ENCODE results near the gene MICOS13. TPM values are rescaled to one million over a fixed set of nuclear protein-coding genes. Genes with fewer than 3 reads are reported as not detected.

MICOS13 gene
- total RNA-seq, 1 donor from 2014 or later: 90.2 TPM

DNA sequence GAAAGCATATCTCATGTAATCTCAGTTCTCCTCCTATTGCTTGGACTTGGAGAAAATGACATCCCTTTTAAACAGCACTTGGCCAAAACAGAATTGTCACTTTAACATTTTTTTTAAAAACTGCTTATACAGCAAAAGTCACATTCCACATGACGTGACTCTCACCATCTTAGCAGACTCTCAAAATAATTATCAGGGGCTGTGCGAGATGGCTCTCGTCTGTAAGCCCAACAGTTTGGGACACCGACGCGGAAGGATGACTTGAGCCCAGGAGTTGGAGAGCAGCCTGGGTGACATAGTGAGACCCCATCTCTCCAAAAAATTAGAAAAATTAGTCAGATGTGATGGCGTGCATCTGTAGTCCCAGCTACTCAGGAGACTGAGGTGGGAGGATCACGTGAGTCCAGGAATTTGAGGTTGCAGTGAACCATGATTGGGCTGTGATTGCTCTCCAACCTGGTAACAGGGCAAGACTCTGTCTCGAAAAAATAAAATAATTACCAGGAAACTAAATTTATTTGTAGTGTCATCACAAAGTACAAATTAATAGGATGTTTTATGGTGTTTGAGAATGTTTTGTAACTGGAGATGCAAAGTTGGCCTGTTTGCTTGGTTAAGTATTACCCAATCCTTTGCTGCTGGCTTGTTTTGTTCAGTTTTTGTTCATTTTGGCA is 48.6 kb downstream of the MICOS13 start:
- no peak for DNase-seq (ENCODE audit: low read depth)

DNA sequence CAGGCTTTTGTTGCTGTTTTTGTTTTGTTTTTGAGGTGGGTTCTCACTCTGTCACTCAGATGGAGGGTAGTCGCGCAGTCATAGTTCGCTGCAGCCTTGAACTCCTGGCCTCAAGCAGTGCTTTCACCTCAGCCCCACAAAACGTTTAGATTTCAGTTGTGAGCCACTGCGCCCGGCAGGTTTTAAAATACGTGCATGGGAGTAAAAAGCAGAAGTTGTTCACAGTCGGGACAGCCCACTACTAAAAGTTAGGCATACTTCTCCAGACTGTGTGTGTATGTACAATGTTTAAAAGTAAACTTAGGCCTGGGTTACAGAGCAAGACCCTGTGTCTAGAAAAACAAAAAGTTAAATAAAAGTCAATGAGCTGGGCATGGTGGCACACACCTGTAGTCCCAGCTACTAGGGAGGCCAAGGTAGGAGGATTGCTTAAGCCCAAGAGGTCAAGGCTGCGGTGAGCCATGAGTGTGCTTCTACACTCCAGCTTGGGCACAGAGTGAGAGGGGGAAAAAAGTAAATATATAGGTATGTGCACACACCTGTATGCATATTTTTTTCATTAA is 51.3 kb downstream of the MICOS13 start:
- no peak for DNase-seq (ENCODE audit: low read depth)

DNA sequence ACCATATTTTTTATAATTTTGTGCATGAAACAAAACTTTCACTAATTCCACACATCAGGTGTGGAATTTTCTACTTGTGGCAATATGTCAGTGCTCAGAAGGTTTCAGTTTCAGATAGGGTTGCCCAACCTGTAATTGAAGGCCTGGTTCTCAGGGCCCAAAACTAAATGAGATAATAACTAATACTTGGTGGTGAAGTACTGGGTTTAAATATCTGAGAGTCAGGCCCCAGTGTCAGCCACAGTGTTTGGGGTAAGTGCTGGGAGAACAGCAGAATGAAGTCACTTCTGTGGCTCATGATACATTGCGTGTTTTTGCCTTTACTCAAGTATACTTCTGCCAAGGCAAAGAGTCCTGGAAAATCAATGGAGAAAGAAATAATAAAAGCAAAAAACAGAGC is 51.9 kb downstream of the MICOS13 start:
- peak; percentile 9 for DNase-seq (ENCODE audit: low read depth)

Other genes starting within 250 kb of the MICOS13 start
- gene ZNRF4, start 225.1 kb downstream of the MICOS13 start, total RNA-seq: not detected in 2 replicates
- gene TINCR, start 112.6 kb downstream of the MICOS13 start, total RNA-seq: 0.05 TPM in 1 of 2 replicates, not detected in the other
- 30.8 and 35.1 TPM in 2 replicates for gene SAFB2, start 57.7 kb downstream of the MICOS13 start, total RNA-seq
- 41.7 and 42.1 TPM in 2 replicates for gene SAFB, start 57.4 kb downstream of the MICOS13 start, total RNA-seq
- gene HSD11B1L, start 511 bp upstream of the MICOS13 start, total RNA-seq: 39.9 and 48.1 TPM in 2 replicates
- 605 and 876 TPM in 2 replicates for gene RPL36, start 9.8 kb upstream of the MICOS13 start, total RNA-seq
- 70.9 and 100 TPM in 2 replicates for gene LONP1, start 39.6 kb upstream of the MICOS13 start, total RNA-seq
- gene CATSPERD, start 40.1 kb upstream of the MICOS13 start, total RNA-seq: not detected in 2 replicates
- 0.53 and 1.1 TPM in 2 replicates for gene PRR22, start 104.2 kb upstream of the MICOS13 start, total RNA-seq
- gene DUS3L, start 110.6 kb upstream of the MICOS13 start, total RNA-seq: 21.6 and 25.4 TPM in 2 replicates
- gene NRTN, start 124.6 kb upstream of the MICOS13 start, total RNA-seq: not detected in 2 replicates
- gene FUT6, start 159.2 kb upstream of the MICOS13 start, total RNA-seq: not detected in 2 replicates
- not detected in 2 replicates for gene FUT3, start 170.9 kb upstream of the MICOS13 start, total RNA-seq
- not detected in 2 replicates for gene FUT5, start 190.0 kb upstream of the MICOS13 start, total RNA-seq
- 133 and 149 TPM in 2 replicates for gene NDUFA11, start 223.3 kb upstream of the MICOS13 start, total RNA-seq
- 3.1 and 5.6 TPM in 2 replicates for gene VMAC, start 224.4 kb upstream of the MICOS13 start, total RNA-seq
- 2.8 and 4.1 TPM in 2 replicates for gene CAPS, start 233.7 kb upstream of the MICOS13 start, total RNA-seq